HG03442 (cell line): ENCODE results near the gene MYZAP.
A peak's percentile ranks its signal among the peaks of the same experiment; 100 is the strongest.

Experiments
- ATAC-seq: cut with Tn5 transposase; IDR thresholded peaks from one replicate; pipeline ENCODE4 v1.9.1; 2021; ENCODE audit warnings: mild to moderate bottlenecking, moderate library complexity; ENCODE audit not compliant: unreplicated experiment

The MYZAP gene

DNA sequence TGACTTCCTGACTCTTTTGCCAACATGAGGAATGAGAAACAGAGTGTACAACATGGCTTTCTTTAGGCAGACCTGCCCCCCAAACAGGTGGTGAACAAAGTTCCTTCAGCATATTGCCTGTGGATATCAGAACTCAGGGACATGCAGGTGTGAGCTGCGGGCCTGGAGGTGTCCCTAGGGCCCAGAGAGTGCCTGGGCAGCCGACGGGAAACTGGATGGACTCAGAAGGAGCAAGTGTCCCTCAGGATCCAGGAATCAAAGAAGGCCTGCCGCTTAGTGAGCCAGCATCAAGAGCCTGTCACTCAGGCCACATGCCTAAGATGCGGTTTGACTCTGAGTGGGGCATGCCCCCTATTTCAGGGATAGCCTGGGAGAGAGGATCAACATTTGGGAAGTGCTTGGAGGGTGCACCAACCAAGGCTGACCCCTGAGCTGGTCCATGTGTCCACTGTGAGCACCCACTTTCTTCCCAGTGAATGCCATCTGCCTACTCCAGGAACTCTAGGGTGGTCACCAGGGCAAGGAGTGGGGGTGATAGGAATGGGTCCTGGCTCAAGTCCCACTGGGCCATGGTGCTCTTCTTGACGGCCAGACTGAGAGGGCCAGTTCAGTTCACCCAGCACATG is 98.8 kb downstream of the MYZAP start:
- no peak for ATAC-seq

DNA sequence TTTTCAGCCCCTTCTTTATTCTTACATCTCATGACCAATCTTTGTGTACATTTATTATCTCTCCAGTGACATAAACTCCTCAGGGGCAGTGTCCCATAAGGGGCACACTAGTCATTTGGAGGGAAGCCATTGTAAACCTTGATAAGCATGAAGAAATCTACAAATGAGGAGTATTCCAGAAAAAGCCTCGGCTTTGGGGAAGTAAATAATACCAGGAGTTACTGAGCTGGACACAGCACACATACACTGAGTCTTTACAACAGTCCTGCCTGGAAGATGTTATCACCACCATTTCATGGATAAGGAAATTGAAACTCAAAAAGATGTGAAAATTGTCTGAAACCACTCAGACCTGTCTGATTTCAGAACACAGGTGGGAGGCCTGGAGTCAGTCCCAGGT is 99.4 kb downstream of the MYZAP start:
- ATAC-seq = no peak

DNA sequence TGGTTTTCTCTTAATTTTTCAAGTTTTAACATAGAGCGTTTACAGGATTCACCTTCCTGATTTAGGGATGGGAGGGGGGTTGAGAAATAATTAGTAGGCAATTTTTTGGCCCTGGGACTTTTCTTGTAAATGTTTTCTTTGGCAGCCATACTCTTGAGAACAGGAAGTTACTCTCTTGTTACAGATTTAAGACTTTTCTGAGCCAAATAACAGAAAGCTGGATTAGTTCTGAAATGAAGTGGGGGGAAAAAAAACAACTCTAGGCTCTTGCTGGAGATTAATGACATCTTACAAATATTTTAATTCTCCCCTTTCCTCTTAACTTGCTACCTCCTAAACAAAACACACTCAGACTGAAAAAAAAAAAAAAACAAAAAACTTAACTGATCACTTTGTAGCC is 101.0 kb downstream of the MYZAP start:
- ATAC-seq = no peak

DNA sequence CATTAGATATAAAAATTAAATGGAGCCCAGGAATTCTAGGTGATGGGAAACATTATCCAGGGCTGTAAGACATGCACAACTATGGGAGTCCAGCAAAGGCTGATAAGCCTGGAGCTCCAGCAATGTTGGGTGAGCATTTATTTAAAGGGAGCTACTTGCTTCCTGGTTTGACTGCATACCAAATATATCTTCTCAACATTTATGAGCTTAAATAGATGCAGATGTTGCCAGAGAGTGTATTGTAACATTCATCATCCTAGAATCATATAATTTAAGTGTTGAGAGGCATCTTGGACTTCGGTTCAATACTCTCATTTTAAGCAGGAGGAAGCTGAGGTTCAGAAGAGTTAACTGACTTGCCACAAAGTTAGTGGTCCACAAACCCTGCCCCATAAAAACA is 102.6 kb downstream of the MYZAP start:
- ATAC-seq = no peak

DNA sequence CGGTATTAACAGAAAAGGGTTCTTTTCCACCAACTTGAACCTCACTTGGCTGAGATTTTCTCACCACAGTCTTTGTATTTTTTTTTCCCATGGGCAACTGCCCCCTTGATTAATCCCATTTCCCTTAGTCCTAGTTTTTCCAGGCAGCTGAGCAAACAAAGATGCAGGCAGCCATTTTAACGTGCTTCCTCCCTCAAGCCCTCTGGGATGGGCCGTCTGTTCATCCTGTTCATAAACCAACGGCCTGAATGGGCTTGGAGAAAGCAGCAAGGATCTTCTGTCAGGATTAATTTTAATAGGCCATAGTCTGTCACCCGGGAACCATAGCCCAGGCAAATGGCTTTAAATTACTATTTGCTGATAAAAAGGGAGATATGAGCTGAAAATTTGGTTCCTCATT is 104.4 kb downstream of the MYZAP start:
- ATAC-seq = no peak

DNA sequence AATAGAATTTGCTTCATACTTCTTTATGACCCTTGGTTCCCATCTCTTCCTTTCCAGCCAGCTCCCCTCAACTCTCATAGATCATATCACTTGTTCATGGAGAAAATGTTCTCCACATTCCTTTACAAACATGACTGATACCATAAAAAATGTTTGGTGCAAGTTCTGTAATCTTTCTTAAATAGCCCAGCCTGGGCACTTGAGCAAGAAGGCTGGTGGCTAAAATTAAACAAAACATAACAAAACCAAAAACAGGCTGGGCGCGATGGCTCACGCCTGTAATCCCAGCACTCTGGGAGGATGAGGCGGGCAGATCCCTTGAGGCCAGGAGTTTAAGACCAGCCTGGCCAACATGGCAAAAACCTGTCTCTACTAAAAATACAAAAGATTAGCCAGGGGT is 105.9 kb downstream of the MYZAP start:
- ATAC-seq = no peak

DNA sequence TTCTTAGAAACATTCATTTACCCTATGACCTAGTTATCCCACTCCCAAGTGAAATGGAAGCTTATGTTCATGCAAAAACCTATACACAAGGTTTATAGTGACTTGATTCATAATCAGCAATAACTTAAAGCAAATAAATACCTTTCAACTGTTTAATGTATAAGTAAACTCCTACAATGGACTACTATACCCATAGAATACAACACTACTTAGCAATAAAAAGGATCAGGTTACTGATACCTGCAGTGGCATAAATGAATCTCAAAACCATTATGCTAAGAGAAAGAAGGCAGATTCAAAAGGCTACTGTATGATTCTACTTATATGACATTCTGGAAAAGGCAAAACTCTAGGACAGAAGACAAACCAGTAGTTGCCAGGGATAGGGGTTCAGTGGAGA is 106.5 kb downstream of the MYZAP start:
- no peak for ATAC-seq

DNA sequence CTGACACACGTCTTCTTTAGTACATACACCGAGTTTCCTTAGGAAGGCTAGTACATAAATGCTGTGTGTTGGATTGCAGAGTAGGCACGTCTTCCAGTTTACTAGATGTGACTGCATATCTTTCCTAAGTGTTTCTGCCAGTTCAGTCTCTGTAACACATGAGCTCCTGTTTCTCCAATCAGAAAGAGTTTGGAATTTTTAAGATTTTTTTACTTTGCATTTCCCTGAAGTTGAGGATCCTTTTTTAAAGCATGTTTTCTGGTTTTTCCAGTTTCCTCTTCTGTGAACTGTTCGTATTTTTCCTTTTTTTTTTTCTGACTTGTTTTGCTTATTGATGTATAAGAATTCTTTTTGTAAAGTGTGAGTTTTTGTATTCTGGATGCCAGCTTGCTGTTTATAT is 107.3 kb downstream of the MYZAP start:
- ATAC-seq = no peak

DNA sequence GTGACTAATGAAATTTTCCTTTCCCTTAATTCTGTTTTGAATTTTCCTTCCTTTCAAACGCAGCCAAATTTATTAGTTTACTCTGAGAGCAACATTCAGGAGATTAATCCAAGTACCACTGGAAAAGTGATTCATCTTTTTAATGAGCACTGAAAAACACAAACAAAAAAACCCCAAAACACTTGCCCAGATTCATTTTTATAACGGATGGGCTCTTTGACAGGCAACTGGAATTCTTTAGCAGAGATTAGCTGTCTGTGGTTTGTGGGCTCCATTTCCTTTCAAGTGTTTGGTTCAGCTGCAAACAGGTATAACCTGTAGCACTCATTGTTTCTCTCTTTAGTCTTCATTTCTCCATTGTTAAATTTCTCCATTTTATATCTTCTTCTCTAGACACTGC is 111.7 kb downstream of the MYZAP start:
- no peak for ATAC-seq

DNA sequence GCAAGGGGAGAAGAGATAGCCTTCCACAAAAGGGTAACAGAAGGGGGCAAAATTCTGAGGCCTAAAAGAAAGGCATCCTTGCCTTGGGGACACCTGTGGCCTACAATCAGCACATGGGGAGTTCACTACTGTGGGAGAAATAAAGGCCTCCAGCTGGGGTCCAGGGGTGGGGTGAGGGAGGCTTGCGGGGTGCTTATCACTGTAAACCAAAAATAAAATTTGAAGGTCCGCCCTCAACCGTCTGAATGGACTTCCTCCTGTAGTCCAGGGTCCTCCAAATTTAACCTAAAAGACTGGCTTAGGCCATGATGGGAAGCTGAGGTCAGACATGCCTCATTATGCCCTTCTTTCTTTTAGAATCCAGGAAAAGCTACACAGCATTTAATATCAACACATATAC is 112.7 kb downstream of the MYZAP start:
- no peak for ATAC-seq

DNA sequence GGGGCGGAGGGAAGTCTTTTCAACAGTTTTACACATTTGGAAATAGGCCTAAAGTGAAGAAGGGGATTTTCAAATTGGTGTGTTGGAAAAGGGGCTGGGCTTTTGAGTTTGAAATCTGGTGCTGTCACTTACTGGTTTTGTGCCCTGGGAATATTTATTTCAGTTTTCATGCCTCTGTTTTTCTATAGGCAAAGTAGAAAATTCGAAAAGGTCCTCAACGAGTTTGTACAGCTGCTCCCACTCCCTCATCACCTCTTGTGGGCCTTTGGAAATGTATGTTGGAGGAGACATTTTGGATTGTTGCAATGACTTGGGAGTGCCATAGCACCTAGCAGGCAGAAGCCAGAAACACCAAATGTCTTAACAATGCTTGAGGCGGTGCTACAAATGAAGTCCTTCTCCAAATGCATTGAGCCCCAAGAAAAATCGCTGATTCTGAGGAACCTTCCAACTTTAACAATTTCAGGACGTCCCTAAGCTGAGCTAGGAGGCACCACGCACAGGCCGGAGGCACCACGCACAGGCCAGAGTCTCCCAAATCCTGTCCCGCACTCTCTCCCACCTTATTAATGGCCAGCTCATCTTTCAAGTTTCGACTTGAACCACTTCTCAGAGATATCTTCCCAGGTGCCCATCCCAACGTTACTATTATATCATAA is 114.2 kb downstream of the MYZAP start:
- ATAC-seq = no peak

DNA sequence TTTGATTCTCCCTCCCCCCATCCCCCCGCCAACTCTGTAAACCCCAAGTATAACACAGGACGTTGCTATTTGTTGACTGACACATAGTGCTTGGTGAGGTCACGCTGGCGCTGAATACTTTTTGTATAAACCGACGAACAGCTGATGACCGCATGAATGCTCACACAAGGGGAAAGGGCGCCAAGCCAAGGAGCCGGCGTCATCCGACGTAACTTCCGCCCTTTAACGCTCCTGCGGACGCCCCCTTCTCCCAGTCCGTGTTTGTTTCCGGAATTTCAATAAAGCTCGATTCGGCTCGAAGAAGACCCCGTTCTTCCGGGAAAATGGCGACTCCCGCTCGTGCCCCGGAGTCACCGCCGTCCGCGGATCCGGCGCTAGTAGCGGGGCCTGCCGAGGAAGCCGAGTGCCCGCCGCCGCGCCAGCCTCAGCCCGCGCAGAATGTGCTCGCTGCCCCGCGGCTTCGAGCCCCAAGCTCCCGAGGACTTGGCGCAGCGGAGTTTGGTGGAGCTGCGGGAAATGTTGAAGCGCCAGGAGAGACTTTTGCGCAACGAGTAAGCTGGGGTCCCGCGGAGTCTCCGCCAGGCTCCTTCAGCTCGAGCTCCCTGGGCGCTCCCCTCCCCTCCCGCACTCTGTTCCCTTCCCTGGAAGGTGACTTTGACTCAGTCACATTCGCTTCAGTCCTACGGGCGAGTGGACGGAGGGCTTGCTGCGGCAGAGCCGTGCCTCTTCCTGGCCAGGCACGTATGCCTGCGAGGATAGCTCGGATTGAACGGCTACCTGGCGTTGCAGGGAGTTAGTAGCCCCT is 114.9 kb downstream of the MYZAP start, which contains the start of gene POLR2M:
POLR2M (plus strand) TSS at position 310 of the 805 bp plus-strand sequence; CDS start at position 439, 129 bp downstream.
- peak; percentile 92 for ATAC-seq

DNA sequence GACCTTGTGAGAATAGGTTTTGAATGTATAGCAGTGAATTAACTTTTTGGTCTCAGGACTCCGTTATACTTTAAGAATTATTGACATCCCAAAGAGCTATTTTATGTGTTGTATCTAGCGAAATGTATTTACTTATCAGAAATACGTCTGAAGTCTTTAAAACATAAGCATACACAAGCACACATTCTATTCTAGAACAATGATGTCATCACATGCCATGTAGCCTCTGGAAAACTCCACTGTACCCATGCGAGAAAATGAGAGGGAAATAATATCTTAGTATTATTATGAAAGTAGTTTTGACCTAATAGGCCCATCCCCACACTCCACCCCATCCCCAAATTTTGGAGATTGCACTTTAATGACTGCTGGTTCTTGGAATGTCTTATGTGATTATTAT is 116.3 kb downstream of the MYZAP start:
- ATAC-seq = no peak

DNA sequence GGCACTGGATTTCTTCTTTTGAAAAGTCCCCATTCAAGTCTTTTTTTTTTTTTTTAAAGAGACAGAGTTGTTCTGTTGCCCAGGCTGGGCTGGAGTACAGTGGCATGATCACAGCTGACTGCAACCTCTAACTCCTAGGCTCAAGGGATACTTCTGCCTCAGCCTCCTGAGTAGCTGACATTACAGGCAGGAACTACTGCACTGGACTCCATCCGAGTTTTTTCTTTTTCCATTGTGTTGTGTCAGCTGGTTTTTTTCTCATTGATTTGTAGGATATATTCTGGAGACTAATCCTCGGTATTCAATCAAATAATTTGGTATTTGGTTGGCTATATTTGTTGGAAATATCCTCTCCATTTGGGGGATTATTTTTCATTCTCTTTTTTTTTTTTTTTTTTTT is 126.6 kb downstream of the MYZAP start:
- ATAC-seq = no peak

DNA sequence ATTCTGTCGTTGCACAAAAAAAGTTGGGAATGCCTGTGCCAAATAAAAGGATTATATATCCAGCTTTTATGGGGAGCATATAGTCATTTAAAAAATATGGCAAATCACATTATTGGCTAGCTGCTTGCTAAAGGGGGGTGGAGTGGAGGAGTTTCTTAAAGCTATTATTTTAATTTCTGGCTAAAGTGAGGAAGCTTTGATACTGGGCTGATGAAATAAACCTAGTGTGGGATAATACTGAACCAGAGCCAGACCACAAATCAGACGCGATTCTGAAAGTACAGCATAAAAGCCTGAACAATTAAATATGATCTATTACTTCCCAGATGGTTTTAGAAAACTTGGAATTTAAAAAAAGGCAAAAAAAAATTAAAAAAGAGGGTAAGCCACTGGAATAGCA is 129.2 kb downstream of the MYZAP start:
- no peak for ATAC-seq

DNA sequence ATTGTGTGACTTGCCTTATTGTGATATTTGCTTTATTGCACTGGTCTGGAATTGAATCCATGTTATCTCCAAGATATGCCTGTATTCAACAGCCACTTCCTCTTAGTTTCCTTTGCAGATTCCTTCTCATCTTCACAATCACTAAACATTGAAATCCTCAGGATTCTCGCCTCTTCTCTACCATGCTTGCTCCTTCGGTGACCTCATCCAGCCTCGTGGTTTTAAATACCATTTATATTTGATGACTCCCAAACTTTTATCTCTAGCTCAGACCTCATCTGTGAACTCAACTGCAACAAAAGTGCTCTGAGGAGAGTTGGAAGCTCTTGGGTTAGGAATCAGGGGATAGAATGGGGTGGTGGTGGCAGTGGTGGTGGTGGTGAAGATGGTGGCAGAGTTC is 134.7 kb downstream of the MYZAP start:
- no peak for ATAC-seq

DNA sequence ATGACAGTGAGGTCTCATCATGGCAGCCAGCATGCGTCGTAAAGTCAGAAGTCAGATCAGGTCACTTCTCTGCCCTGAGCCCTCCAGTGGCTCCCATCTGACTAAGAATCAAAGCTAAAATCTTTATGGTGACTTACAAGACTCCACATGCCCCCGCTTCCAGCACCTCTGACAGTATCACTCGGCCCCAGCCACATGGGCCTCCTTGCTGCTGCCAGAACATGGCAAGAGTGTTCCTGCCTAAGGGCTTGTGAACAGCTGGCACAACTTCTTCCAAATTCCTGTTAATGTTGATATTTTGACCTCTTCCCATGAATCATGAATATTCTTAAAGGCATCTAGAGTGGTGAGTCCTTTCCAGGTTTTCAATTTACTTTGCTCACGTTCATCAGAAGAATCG is 135.3 kb downstream of the MYZAP start:
- no peak for ATAC-seq

DNA sequence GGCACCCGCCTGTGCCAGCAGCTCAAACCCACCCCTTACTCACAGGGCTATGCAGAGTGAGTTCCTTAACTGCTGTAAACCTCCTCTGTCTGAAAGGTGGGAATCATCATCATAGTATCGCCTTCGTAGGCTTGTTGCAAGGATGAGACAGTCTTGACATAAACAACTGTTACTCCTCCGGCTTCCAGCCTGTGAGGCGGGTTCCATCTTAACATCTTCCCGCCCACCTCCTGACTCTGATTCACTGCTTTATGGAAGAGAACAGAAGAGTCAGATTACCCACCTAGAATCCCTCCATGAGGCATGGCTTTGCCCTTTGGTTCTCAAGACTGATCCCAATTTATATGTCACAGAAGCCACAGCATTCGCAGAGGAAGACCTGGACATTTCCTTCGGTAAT is 136.7 kb downstream of the MYZAP start:
- no peak for ATAC-seq

DNA sequence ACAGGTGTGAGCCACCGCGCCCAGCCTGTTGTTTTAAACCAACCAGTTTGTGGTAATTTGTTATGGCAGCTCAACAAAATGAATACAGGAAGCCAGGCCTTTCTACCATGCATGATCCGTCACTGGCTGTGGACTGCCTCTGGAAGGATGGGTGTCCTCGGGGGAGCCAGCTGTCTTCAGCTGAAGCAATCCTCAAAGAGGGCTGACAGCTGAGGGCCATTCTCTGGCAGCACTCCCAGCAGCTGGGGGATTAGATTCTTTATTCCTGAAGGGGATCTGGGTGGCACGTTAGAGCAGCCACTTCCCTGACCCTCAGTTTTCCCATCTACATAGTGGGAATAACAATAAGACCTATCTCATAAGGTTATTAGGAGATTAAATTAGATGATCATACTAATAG is 139.2 kb downstream of the MYZAP start:
- ATAC-seq = no peak

DNA sequence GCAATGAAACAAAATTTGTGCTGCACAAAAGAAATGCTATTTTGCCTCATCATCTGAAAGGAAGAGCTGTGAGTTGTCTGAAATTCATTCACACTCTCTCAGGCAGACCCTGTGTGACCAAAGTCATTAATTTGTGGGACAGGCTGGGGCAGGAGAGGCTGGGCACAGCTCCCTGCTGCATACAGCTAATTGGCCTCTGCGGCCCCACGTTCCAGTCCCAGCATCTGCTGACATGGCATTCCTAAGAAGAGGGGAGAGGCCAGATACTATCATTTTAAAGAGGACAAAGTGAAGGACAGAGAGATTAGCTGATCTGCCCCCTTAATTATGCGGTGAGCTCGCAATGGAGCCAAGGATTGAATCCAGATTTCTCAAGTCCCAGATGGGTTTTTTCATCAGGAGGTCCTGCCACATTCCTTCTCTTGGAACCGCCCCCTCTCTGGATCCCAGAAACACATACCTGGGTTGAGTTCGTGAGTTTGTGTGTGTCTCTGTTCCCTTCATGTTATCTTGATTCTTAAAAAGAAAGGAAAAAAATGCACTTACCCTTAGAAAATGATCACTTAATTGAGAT is 139.9 kb downstream of the MYZAP start:
- no peak for ATAC-seq

DNA sequence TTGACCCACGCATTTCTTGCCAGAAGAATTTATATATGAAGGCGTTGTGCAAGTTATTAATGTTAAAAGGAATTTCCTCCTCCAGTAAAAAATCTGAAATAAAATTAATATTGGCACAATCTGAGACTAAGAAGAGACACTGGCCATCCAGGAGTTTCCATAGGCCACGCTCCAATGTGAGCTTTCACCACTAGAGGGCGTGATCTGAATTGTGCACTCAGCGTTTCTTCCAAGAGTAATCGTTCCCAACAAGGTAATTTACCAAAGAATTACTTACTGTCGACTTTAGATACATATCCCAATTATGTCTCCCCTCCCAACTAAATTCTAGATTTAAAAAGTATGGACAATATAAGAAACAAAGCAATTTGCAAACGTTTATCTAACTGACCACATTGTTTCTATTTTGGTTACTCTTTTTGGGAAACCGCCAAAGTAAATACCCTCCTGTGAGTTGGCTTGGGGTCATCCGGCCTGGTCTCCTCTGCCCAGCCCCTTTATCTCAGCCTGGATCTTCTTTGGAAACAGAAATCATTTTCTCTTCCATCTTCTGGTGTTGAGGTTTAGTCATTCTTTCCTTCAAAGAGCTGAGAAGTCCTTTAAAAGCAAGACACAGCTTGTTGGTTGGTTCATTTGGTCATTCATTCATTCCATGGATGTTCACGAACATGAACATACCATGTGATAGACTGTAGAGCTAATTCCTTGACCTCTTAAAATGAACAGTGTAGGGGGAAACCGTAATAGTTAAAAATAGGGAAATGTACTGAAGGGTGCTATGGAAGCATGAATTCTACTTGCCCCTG is 141.0 kb downstream of the MYZAP start:
- no peak for ATAC-seq
